Head of caudate nucleus (tissue), 42 donors: ENCODE data around the gene NR1D2.
"Not testable (repeated sequence)": the region's sequence is repeated elsewhere in the genome, so short reads cannot be mapped to it uniquely, and the experiment has no call there.

ENCODE experiments used
- DNase-seq, 42 donors: peaks; one replicate each; pipeline versions ENCODE4 v3.0.0 to v3.0.0-alpha.2; 2020 to 2021; ENCODE audit warnings: mixed read lengths in 7 of 42
- intact Hi-C: fragments of 100-400 bp; cut with DNase I; formaldehyde crosslinking; loops from one replicate; pipeline ENCODE4 v1.15.0; 2022

NR1D2 gene

DNA sequence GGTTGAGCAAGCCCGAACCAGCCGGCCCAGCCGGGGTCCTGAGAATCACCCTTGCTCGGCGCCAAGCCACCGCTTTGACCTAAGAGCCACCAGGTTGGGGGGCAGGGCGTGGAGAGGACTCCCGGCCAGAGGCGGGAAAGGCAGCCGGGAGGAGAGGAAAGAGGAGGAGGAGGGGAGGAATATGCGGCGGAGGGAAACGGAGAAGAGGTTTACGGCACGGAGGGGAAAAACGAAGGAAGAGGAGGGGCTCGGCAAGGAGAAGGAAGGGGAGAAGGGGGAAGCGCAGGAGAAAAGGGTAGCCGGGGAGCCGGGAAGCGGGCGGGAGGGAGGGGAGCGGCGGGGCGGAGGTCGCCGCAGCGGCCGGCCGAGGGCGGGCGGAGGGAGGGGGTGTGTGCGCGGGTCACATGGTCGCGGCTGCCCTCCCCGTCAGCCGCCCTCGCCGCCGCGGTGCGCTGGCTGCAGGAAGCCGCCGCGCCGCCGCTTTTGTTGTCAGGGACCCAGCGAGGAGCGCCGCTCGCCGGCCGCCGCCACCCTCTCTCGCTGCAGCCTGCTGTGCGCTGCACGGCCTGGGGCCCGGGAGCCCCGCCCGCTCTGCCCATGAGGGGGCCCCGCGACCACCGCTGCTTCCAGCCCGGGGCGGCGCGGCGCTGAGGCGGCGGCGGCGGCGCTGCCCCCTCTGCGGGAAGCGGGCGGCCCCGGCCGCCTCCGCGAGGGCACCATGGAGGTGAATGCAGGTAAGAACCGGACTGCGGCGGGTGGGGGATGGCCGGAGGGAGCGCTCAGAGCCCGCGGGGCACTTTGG is at the start of gene NR1D2:
NR1D2 (plus strand) TSS at position 426 of the 802 bp plus-strand sequence; CDS start at position 719, 293 bp downstream.
- peak; percentile 45 to 95 (median 88) for DNase-seq
- intact Hi-C loops: loop anchor here (1.0 kb wide), 1 partner anchor 28 kb away; the partner anchor contains the start of gene RPL15

DNA sequence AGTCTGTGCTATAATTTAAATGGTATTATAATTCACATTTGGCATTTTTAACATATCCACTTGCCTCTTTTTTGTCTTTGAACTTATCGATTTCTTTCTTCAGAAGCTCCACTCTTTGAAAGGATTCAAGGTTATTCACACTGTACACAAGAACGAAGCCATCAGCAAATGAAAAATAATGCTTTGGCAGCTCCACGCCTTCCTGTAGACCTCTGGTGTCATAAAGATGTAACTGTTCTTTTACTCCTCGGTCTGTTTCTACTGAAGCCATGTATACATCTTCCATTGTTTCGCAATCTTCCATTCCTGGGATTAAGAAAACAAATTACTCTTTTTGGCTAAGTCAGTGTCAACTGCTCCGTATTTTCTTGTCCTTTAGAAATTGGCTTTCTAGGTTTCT is 44.3 kb upstream of the NR1D2 start:
- no peak for DNase-seq
- intact Hi-C loops: no loop called here

DNA sequence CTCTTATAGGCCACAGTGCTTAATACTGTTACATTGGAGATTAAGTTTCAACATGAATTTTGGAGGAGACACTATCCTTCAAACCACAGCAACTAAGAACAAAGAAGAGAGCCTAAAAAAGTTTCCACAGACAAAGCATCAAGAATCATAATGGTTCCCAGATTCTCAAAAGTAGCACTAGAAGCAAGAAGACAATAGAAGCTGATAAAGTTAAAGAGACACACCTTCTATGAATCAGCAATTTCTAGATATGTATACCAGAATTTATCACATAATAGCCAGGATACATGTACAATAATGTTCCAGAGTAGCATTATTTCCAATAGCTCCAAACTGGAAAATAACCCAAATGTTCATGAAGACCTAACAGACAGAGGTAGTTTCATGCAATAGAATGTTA is 40.5 kb upstream of the NR1D2 start:
- no peak for DNase-seq
- intact Hi-C loops: no loop called here

DNA sequence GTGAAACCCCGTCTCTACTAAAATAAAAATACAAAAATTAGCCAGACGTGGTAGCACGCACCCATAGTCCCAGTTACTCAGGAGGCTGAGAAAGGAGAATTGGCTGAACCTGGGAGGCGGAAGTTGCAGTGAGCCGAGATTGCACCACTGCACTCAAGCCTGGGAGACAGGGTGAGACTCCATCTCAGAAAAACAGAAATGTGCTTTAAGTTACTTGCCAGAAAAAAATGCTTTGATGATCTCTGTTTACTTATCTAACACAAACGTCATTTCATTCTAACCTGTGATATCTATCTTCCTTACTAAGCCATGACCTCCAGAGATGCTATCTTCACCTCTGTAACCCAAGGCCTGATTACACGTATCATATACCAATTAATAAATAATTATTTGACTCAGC is 35.7 kb upstream of the NR1D2 start:
- intact Hi-C loops: no loop called here
- DNase-seq: no peak

DNA sequence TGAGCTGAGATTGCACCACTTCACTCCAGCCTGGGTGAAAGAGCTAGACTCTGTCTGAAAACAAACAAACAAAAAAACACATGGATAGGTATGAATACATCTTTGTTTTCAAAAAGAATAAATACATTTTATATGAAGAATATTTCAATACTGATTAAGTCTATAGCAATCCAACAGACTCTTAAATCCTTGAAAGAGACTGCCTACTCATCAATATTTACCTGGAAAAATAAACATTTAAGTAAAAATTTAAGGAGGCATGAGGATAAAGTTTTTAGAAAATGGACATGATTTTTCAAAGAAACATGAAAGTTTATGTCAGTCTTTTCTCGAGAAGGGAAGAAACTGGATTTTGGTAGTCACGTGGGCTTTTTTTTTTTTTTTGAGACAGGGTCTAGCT is 33.7 kb upstream of the NR1D2 start:
- intact Hi-C loops: no loop called here
- no peak for DNase-seq

DNA sequence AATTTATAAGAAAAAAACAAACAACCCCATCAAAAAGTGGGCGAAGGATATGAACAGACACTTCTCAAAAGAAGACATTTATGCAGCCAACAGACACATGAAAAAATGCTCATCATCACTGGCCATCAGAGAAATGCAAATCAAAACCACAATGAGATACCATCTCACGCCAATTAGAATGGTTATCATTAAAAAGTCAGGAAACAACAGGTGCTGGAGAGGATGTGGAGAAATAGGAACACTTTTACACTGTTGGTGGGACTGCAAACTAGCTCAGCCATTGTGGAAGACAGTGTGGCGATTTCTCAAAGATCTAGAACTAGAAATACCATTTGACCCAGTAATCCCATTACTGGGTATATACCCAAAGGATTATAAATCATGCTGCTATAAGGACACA is 32.8 kb upstream of the NR1D2 start:
- intact Hi-C loops, DNase-seq: not testable (repeated sequence)

DNA sequence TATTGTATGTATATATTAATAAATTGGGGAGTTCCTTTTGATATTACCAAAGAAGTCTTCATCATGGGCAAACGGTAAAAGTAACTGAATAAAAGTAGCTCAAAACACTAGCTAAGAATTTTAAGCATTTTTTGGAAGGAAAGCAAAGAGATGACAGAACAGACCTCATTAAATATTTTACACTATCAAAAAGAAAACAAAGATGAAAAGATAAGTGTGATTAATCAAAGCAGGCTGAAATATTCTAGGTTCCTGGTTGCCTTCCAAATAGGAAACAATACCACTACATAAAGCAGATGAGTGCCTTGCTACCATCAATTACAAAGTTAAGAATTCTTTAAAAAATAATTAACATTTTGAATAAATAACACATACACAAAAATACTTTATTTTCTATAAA is 31.9 kb upstream of the NR1D2 start:
- DNase-seq: no peak
- intact Hi-C loops: no loop called here

DNA sequence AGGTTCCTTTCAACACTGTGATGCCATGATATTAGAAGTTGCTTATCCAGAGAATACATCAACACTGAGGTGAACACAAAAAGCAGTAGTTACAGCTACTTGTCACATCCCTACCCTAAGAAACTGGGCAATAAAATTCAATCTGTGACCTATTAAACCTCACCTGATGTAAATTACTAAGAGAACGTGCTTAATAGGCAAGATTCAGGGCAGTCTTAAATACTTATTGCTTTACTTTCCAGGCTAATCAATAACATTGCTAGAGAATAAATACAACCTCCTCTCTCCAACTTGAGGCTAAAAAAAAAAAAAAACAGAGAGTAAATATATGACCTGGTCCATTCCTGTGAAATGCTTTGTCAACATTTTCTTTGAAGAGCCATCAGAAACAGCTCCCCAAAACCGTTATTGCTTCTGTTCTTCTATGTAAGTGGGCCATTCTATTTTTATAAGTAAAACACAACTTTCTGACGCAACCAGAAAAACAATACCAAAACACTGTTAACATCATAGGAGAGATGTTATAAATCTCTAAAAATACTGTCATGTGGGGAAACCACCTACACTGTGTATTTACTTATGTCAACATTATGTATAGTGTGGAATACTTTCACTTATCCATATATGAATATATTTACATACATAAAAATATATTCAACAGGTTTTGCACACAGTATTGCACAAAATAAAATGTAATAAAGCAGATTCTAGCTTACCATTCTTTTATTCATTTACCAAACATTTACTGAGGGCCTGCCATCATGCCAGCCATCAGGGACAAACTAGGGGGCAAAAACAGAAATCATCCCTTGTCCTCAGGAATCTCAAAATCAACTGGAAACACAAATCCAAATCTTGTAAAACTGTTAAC is 31.0 kb upstream of the NR1D2 start:
- intact Hi-C loops: no loop called here
- no peak for DNase-seq

DNA sequence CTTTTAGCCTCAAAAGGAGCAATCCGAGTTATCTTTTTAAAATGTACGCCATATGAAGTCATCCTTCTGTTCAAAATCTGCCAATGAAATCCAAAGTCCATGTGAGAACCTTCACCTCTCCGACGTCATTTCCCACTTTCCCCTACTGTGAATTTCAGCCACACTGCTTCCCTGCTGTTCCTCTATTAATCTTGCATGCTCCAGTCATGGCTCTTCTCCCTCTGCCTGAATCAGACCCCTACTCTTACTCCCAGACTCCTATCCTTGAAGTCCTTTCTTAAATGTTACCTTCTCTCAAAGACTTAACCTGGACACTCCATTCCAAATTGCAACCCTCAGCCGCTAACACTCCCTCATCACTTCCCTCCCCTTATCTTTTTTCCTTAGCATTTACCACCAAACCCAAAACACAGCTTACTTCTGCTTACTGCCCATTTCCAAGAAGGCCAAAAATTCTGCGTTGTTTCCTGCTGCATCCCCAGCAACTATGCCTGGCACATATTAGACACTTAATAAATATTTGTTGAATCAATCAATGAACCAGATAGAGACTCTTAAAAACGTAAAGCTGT is 29.5 kb upstream of the NR1D2 start:
- DNase-seq: peak in 10 of 42 donors; percentile 13 to 58 (median 28)
- intact Hi-C loops: no loop called here

DNA sequence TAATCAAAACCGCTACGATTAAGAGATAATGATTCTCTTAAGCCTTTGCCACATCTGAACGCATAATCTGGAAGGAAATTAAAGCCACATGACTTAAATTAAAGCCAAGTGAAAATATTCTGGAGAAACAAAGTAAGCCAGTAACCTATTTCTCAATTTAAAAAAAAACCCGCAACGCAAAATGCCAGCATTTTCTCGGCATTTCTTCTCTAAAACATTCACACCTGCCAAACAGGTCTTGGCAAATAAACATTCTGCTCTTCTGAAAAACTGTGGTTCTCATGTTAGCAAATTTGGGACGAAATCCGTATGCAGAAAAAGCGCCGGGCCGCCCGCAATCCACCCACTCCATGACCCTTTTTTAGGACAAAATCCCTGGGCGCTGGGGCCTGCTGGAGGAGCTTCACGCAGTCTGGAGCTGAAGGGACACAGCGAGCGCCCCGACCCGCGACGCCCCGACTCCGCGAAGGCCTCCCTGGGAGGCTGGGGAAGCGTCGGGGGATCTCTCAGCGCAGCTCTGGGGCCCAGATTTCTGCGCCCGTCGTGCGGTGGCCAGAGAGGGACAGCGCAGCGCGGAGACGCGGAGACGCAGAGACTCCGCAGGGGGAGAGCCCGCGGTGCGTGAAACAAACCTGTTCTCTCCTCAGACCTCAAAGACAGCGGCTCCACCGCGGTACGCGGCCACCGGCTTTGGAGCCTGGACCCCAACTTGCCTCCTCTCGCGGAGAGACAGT is 28.8 kb upstream of the NR1D2 start:
- intact Hi-C loops: no loop called here
- DNase-seq: peak in 23 of 42 donors; percentile 19 to 74 (median 52)

DNA sequence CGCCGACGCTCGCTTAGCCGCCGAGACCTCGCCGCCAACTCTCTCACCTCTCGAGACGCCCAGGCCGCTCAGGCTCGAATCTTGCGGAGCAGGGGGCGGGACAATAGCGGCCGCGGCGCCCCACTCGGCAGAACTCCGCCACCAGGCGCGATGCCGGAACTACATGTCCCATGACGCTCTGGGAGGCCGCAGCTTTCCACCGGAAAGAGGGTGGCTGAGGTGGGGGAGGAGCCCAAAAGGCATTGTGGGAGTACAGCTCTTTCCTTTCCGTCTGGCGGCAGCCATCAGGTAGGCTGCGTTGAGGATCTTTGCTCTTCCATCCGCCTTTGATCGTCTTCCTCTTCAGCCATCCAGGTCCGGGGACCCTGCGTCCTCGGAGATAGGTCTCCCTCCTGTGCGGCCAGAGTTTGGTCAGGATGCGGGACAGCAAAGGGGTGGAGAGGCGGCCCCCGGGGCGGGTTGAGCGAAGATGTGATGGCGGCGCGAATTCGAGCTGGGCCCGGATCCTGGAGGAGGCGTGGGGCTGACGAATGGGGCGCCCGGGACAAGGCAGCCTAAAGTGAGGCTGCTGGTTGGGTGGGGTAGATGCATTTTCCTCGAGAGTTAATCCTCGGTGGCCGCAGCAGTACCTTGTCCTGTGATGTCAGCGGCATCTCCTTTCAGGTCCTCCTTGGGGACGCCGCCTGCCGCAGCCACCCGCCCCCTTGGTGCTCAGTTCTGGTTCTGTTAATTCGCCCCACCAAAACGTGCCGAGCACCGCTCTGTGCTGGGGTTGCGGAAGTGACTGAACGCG is 28.0 kb upstream of the NR1D2 start, which contains the start of the genes NKIRAS1 and RPL15:
NKIRAS1 (minus strand) TSS at position 105 of the 793 bp plus-strand sequence. CDS start 6,086 bp downstream, outside the sequence.
RPL15 (plus strand) TSS at position 247 of the 793 bp plus-strand sequence. CDS start 728 bp downstream, outside the sequence.
- DNase-seq: peak; percentile 93 to 99 (median 97)
- intact Hi-C loops: loop anchor here (1.0 kb wide), 1 partner anchor 28 kb away; the partner anchor contains the start of gene NR1D2

DNA sequence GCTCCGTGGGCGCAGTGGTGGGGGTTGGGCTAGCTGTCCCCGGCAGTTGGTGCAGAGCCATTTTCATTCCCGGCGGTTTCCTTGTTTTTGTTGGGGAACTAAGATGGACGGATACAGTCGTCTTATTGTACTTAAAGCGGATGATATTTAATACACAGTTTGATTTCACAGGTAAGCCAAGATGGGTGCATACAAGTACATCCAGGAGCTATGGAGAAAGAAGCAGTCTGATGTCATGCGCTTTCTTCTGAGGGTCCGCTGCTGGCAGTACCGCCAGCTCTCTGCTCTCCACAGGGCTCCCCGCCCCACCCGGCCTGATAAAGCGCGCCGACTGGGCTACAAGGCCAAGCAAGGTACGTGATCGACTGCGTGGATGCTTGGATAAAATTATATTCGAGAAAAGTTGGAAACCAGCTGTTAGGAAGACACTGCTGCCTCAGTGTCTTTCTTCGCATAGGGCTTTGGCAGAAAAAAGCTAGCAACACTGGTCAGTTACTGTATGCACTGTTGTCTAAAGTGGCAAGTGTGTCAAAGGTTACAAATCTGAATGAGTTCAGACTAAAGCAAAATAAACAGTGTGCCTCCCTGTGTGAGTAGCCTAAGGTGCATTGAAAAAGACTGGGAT is 27.3 kb upstream of the NR1D2 start:
- intact Hi-C loops: loop anchor here (1.0 kb wide), 1 partner anchor 28 kb away; the partner anchor contains the start of gene NR1D2
- DNase-seq: peak in 18 of 42 donors; percentile 30 to 84 (median 76)

DNA sequence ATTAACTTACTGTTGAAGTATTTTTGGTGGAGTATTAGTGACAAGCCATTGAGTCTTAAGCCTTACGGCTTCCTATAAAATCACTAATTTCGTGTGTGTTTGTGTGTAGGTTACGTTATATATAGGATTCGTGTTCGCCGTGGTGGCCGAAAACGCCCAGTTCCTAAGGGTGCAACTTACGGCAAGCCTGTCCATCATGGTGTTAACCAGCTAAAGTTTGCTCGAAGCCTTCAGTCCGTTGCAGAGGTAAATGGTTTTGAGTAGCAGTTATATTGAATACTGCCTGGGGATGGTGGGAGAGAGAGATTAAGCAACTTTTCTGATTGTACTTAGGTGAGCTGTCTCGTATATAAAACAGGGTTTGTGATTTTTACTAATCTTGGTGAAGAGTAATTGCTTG is 26.8 kb upstream of the NR1D2 start:
- intact Hi-C loops: not testable (repeated sequence)

DNA sequence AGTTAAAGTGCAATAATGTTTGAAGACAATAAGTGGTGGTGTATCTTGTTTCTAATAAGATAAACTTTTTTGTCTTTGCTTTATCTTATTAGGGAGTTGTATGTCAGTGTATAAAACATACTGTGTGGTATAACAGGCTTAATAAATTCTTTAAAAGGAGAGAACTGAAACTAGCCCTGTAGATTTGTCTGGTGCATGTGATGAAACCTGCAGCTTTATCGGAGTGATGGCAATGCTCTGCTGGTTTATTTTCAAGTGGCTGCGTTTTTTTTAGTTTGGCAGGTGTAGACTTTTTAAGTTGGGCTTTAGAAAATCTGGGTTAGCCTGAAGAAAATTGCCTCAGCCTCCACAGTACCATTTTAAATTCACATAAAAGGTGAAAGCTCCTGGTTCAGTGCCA is 25.5 kb upstream of the NR1D2 start:
- intact Hi-C loops: no loop called here

More for the DNA sequence above, 26.8 kb upstream of the NR1D2 start:
- not testable (repeated sequence) for DNase-seq

DNA sequence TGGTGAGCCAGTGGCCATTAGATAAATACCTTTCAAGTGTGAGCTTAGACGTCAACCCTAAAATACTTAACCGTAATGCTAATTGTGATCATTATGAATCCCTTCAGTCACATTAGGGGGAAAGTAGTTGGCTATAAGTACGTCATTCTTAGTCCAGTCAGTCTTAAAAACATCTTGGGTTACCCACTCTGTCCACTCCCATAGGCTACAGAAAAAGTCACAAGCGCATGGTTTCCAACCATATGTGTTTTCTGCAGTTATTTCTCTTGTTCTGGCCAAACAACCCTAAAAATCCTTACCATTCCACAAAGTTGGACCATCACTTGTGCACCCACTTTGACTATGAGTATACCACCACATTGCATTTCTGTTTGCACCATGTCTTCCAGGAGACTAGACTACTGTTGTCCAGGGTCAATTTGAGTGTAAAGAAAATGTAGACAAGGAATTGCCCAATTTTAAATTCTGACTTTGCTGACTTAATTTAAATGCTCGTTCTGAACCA is 24.9 kb upstream of the NR1D2 start:
- DNase-seq: no peak
- intact Hi-C loops: no loop called here

More for the DNA sequence above, 25.5 kb upstream of the NR1D2 start:
- DNase-seq: no peak

DNA sequence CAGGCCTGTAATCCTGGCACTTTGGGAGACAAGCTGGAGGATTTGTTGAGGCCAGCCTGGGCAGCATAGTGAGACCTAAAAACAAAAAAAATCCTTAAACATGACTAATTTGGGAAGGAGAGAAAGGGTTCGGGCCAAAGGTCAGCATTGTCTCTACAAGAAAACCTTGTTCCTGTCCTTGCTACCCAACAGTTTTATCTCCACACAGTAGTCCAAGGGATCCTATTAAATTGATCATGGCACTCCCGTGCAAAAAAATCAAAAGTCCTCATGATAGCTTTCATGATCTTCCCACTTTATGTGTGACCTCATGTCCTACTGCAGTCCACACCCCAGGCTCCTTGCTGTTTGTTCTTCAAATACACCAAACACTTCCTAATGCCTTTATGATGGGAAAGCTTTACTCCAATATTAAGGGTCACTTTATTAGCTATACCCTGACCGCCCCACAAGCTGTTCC is 24.0 kb upstream of the NR1D2 start:
- intact Hi-C loops: no loop called here

DNA sequence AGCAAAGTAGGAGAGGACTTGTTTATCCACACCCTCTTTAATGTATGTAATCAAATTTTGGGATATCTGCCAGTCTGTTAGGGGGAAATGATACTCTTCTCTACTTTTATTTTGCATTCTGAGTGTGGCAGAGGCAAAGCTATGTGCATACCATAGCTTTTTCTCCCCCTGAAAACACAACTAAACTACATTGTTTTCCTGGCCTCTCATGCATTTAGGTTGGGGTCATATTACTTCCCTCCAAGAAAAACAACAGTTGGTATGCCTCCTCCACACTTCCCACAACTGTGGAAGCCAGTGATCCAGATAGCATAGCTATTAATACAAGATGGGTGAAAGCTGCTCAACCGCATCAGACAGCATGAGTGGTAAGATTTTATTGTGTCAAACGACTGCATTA is 21.3 kb upstream of the NR1D2 start:
- intact Hi-C loops: no loop called here
- no peak for DNase-seq

More for the DNA sequence above, 24.0 kb upstream of the NR1D2 start:
- no peak for DNase-seq
